ENCODE results near the gene KRTAP15-1.

The KRTAP15-1 gene

DNA sequence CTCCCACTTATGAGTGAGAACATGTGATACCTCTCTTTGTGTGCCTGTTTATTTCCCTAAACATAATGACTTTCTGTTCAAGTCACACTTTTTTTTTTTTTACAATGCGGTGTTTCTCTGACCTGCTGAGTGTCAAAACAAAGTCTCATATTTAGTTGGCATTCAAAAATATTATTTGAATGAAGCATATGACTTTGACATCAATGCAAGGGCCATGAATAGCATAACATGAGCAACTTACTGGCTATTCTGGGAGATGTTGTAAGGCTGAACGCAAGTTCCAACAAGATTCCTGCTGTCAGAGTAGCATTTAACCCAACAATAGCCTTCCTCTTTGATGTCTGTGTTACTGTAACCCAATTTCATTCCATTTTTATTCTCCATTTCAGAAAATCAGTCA, 42.1 kb downstream of the KRTAP15-1 start:
- H3K36me3 ChIP-seq (ENCODE audit: control insufficient read depth, insufficient read depth, low read length) = no peaks in the 10 kb centered on the region
- 46 to 58% methylated on average over 1 to 2 of the region's 2 CpGs for WGBS, 2 experiments
- H3K9me3 ChIP-seq (ENCODE audit: control insufficient read depth, low read length) = no peaks in the 10 kb centered on the region
- no peaks in the 10 kb centered on the region for H3K27me3 ChIP-seq (ENCODE audit: control insufficient read depth, insufficient read depth, low read length, poor library complexity, severe bottlenecking)
- no peaks in the 10 kb centered on the region for H3K4me1 ChIP-seq (ENCODE audit: control insufficient read depth, insufficient read depth, low read length)
- no peak overlapping the region for H3K4me3 ChIP-seq (ENCODE audit: insufficient read depth, low read depth, low read length)
- H3K27ac ChIP-seq (ENCODE audit: insufficient read depth, low read depth, low read length, poor library complexity, severe bottlenecking) = no peak overlapping the region

DNA sequence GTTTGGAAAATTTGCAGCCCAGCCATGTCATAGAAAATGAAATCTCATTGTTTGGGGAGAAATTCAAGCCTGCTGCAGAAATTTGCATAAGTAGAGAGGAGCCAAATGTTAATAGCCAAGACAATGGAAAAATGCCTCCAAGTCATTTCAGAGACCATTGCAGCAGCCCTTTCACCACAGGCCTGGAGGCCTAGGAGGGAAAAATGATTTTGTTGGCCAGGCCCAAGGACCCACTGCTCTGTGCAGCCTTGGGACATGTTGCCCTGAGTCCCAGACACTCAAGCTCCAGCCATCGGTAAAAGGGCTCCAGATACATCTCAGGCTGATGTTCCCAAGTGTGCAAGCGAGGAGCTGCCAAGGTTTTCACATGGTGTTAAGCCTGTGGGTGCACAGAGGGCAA, 46.1 kb downstream of the KRTAP15-1 start:
- H3K27ac ChIP-seq (ENCODE audit: insufficient read depth, low read depth, low read length, poor library complexity, severe bottlenecking) = no peak overlapping the region
- 87 to 93% methylated on average over 2 of the region's 2 CpGs for WGBS, 2 experiments
- no peaks in the 10 kb centered on the region for H3K27me3 ChIP-seq (ENCODE audit: control insufficient read depth, insufficient read depth, low read length, poor library complexity, severe bottlenecking)
- H3K9me3 ChIP-seq (ENCODE audit: control insufficient read depth, low read length) = no peaks in the 10 kb centered on the region
- no peak overlapping the region for H3K4me3 ChIP-seq (ENCODE audit: insufficient read depth, low read depth, low read length)
- H3K4me1 ChIP-seq (ENCODE audit: control insufficient read depth, insufficient read depth, low read length) = no peaks in the 10 kb centered on the region
- H3K36me3 ChIP-seq (ENCODE audit: control insufficient read depth, insufficient read depth, low read length) = no peaks in the 10 kb centered on the region

GRCh38 chr21:30487336-30487735, 47.3 kb downstream of the KRTAP15-1 start, which contains the start of gene KRTAP19-2:
Gene KRTAP19-2, minus strand, starts transcription at chr21:30487436. Its CDS starts 88 bp downstream, at chr21:30487348.
- Histone ChIP-seq H3K9me3 (ENCODE audit: control insufficient read depth, low read length) (no peaks in the 10 kb centered on the region), H3K27ac (ENCODE audit: insufficient read depth, low read depth, low read length, poor library complexity, severe bottlenecking) (no peak within 1 kb of the TSS), H3K4me1 (ENCODE audit: control insufficient read depth, insufficient read depth, low read length) (no peaks in the 10 kb centered on the region), H3K36me3 (ENCODE audit: control insufficient read depth, insufficient read depth, low read length) (no peaks in the 10 kb centered on the region), H3K27me3 (ENCODE audit: control insufficient read depth, insufficient read depth, low read length, poor library complexity, severe bottlenecking) (no peaks in the 10 kb centered on the region), H3K4me3 (ENCODE audit: insufficient read depth, low read depth, low read length) (no peak within 1 kb of the TSS)
- 88 to 98% methylated on average over 2 of the region's 2 CpGs for WGBS, 2 experiments

Measured in ectodermal cell (in vitro differentiated cells).